Stimulated activated CD4-positive, alpha-beta T cell treated with anti-CD3 and anti-CD28 coated beads, Interleukin-4, amount 100 ng/mL, for 24 hours (primary cell): ENCODE results near the gene ST3GAL4.

Experiments
- DNase-seq: peaks from one replicate; pipeline ENCODE4 v3.0.0-alpha.2; 2020

Gene ST3GAL4

DNA sequence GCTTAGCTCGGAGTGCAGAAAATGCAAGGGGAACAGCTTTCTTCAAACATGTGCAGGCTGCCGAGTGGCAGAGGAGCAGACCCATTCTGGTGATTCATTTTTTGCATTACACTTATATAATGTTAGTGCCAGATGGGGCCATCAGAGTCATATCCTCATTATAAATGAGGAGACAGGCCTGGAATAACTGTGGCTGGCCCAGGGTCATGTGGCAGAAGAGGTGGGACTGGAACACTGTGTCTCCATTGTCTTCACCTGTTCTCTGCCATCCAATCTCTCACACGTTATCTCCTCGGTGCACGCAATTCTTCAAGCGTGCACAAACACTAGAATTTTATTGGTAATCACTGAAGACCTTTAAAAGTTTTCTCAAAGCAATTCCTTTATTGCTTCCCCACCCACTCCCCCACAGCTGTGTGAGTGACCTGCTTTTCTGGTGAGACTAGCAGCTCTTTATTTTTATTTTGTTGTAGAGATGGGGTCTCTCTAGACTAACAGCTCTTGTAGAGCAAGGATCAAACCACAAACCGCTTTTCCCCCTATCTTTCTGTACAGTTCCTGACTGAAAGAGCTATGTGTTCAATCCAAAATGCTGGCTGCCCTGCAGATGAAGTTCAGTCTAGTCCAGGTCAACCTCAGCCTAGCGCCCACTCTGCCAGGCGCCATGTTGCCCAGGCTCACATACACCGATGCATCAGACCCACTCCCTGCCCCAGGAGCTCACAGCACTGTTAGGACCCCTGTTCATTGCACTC, 75.3 kb downstream of the ST3GAL4 start:
- DNase-seq, result no peak

DNA sequence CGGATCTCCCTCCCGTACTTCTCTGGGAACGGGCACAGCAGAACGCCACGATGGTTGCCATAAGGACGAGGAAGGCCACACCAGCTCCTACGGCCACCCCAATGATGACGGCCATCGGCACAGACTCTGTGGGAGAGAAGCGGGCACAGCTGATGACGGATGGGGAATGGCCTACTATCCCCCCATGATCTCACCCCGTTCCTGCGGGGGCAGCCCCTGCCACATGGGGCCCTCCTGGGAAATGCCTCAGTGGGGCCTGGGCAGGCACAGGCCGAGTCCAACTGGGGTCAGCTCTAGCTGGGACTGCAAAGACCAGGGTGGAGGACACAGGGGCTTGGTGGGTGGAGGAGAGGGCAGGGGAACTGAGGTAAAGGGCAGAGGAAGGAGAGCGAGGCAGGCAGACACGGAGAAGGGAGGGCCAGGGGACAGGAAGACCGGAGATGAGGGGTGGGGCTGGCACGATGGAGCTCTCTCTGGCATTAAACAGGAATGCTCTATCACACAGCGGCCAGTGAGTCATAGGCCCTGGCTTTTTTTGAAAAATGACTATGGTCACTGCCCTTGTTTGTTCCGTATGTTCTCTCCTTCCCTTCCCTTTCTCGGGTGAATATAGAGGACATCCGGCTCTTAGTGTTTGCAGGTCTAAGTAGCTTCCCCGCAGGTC, 76.0 kb downstream of the ST3GAL4 start:
- no peak for DNase-seq

- DNase-seq, result no peak
These were observed 76.6 kb downstream of the ST3GAL4 start for GRCh38 chr11:126432065-126432461.

- DNase-seq, result no peak
These were observed 77.0 kb downstream of the ST3GAL4 start for GRCh38 chr11:126432525-126432924.

GRCh38 chr11:126433244-126433846, 77.9 kb downstream of the ST3GAL4 start:
- no peak for DNase-seq

GRCh38 chr11:126433989-126434949, 78.8 kb downstream of the ST3GAL4 start:
- DNase-seq, result no peak

DNA sequence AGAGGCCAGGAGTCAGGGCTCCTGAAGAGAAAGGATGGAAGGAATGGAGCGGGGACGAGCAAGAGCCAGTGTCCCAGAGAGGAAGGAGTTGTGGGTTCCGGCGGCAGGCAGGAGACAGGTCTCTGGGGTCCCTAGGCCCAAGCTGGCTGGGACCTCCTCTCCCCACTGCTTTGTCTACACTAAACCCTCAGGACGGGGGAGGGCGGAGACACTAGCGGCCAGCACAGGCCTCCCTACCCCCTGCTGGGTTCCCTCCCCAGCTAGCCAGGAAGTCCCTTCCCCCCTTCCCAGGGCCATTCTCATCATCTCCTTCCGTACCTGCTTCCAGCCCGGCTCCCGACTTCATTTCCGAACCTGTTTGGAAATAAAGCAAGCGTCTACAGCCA, 79.5 kb downstream of the ST3GAL4 start:
- no peak for DNase-seq

DNA sequence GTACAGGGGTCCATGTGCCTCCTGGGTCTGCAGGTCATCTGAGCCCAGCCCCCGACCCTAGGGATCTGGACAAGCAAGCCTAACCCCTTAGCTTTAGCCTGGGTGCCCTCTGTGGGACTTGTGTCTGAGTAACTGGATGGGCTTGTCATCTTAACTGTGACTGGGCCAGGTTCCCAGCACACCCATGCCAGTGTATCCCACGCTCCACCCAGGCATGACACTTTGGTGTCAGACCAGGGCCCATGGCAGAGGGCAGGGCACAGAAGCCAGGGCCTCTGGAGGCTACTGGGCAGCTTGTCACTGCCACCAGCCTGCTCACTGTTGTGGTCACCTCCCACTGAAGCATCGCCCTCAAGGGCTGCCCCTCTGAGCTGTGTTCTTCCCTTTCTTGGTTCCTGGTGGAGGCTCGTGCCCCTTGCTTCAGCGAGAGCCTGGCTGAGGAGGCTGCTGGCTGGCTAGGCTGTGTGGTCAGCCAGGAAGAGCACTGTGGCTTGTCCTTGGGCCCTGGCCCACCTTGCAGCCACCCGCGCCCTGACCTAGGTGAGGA, 80.8 kb downstream of the ST3GAL4 start:
- DNase-seq, result no peak

DNA sequence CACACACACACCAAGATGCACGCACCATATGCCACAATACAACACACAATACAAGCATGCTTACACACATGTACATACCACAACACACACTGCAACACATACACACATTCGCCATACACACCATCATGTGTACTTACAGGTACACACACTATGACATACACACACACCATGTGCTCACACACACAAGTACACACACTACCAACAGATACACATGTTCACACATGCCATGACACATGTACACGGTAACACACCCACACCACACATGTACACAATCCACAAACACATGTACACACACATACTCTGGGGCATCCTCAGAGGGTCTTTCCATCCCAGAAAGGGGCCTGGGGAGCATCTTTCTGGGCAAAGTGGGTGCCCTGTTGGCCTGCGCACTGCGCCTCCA, 82.2 kb downstream of the ST3GAL4 start:
- no peak for DNase-seq

DNA sequence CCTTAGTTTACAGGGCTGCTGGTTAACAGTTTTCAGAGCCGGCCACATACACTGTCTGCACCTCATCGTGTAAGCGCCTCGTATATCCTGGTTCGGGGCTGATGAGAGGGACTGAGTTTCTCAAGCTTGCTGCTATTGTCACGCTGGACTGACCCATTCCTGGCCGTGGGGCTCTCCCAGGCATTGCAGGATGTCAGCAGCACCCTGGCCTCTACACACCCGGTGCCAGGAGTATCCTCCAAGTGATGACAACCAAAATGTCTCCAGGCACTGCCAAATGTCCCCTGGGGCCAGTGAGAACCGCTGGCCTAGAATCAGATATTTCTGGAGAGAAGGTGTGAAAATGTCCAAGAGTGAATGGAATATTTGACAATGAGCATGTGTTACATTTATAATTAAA, 82.8 kb downstream of the ST3GAL4 start:
- DNase-seq, result no peak

DNA sequence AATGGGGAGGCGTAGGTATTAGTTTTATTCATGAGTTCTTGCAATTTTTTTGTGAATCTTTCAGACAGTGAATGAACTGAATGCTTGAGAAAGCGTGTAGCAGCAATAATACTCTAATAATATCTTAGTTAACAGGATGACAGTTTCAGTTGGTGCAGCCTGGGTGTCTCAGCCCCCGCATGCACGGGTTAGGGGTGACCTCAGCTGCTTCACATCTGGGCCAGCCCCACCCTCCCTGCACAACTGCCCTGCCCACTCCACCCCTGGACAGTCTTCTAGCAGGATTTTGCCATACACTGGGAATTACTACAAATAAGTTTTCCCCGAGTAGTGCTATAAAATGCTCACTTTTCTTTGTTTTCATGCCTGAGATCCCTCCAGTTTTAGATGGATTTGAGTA, 83.2 kb downstream of the ST3GAL4 start:
- no peak for DNase-seq

DNA sequence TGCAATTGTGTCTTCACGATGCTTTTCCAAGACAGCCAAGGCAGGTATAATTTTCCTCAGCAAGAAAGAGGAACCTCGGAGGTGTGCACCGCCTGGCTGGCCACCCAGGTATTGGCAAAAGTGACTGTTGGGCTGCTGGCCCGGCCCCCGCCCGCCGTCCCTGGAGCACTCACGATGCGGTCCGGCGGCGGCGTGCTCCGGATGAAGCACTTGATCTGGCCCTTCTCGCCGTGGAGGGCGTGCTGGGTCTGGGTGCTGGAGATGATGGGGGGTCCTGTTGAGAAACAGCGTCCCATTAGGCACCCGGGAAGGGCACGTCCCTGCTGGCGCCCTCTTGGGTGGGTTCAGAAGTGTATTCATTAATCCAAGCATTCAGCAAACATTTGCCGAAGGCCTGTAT, 84.8 kb downstream of the ST3GAL4 start:
- no peak for DNase-seq

DNA sequence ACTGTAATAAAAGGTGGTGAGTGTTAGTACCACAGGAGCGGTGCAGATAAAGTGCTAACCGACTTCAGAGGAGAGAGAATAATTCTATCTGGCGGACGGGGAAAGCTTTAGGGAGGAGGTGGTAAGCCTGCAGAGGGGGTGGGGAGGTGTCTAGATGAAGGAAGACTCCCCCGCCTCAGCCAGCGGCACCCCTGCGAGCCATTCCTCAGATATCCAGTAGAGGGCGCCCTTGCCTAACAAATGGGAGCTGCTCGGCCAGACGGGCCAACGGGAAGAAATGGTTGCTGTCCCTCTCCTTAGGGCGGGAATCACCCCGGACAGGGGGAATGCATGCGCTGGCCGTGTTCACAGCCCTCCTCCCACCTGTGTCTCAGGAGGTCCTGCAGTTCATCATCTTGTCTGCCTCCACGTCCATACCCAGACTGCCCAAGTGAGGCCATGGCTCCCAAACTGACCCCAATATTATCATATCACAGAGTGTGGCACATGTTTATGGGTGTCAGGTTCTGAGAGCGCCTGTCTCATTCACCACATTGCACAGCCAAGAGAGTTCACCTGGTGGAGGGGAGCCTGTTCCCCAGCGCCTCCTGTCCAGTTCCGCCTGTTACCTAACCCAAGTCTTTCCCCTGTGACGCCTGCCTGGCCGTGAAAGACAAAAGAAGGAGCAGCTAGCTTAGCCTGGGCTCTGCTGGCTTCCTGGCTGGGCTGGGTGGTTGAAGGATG, 85.5 kb downstream of the ST3GAL4 start:
- peak; percentile 78 for DNase-seq

- no peak for DNase-seq
These were observed 87.6 kb downstream of the ST3GAL4 start for GRCh38 chr11:126443120-126443519.

GRCh38 chr11:126444072-126444471, 88.6 kb downstream of the ST3GAL4 start:
- DNase-seq, result no peak

DNA sequence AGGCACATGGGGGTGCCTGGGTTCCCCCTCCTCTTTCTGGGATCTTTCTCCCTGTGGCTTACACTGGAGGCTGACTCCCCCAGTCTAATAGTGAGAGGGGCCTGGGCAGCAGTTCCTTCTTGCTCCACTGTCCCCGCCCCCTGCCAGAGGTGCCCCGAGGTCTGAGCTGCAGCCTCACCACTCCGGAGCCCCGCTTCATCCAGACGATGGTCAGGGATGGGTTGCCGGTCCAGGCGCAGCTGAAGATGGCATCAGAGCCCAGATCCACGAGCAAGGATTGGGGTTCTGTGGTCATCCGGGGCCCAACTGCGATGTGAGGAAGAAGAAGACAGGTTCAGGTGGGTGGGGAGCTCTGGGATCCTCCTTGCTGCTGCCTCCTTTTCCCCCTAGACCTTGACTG, 91.1 kb downstream of the ST3GAL4 start:
- no peak for DNase-seq

DNA sequence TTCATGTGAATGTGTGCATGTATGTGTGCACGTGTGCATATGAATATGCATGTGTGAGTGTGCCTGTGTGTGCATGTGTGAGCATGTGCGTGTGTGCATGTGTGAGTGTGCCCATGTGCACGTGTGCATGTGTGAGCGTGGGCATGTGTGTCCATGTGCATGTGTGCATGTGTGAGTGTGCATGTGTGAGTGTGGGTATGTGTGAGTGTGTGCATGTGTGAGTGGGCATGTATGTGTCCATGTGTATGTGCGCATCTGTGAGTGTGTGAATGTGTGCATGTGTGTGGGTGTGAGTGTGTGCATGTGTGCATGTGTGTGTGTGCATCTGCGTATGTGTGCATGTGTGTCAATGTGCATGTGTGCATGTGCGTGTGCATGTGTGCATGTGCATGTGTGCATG, 94.7 kb downstream of the ST3GAL4 start:
- no peak for DNase-seq

DNA sequence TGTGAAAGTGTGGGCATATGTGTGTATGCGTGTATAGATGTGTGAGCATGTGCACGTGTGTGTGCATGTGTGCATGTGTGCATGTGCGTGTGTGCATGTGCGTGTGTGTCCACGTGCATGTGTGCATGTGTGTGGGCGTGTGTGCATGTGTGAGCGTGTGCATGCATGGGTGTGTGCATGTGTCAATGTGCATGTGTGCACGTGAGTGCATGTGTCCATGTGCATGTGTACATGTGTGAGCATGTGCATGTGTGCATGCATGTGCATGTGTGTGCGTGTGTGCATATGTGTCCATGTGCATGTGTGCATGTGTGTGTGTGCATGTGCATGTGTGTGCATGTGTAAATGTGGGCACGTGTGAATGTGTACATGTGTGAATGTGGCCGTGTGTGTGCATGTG, 95.3 kb downstream of the ST3GAL4 start:
- no peak for DNase-seq

GRCh38 chr11:126451211-126451802, 95.8 kb downstream of the ST3GAL4 start:
- no peak for DNase-seq

DNA sequence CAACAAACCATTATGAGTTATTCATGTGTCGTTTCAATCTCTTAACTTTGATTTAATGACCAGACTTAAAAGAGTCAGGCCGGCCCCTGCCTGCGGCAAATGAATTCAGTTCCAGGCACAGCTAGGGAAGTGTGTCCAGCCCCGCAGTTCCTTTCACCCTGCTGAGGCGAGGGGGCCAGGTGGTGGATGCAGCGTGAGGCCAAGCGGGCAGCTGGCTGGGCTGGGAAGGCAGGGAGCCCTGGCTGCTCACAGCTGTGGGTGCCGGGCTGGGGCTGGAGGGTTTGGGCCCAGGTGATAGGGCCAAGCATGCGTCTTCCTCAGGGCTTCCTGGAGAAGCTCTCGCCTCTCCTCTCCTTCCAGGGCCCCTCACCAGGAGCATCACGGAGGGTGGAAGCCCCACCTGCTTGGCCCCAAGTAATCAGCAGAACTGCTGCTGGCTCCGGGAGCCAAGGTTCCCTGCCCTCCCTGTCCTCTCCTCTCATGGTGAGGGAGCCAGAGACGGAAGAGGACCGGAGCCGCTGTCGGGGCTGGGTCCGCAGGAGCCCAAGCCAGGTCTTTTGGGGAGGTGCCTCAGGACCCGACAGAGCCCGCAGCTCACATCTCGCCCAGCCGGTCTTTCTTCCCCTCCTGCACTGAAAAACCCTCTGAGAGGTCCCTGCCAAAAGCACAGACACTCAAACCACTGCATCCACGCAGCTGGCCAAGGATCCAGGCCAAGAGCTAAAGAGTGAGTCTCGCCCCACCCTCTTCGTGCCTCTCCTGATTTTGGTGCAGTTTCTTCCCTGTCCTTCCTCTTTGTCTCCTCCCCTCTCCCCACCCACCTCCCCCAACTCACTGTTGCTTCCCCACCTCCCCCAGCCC, 97.0 kb downstream of the ST3GAL4 start:
- DNase-seq, result no peak

DNA sequence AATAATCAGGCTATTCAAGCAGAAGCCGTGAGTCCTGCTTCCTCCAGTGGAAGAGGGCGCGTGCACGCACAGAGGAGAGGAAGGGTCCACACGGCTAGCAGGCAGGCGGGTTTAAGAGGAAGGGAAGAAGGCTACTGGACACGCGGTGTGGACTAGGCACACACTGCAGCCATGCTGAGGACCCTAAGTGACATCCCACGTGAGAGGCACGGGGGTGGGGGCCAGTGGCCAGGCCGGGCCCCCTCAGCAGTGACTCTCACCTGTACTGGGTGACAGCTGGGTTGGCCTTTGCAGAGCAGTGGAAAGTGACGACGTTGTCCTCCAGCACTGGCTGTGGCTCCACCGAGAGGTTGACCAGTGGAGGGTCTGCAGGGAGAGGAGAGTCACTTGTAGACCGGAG, 100.6 kb downstream of the ST3GAL4 start:
- no peak for DNase-seq
